ENCODE results near the gene NUDT22. TPM values are rescaled to one million over a fixed set of nuclear protein-coding genes. Genes with fewer than 3 reads are reported as not detected.

Gene NUDT22
- total and polyA plus RNA-seq, 2 donors (not counting 1 experiment from before 2014, with no cell fraction given) = 104 to 139 TPM

DNA sequence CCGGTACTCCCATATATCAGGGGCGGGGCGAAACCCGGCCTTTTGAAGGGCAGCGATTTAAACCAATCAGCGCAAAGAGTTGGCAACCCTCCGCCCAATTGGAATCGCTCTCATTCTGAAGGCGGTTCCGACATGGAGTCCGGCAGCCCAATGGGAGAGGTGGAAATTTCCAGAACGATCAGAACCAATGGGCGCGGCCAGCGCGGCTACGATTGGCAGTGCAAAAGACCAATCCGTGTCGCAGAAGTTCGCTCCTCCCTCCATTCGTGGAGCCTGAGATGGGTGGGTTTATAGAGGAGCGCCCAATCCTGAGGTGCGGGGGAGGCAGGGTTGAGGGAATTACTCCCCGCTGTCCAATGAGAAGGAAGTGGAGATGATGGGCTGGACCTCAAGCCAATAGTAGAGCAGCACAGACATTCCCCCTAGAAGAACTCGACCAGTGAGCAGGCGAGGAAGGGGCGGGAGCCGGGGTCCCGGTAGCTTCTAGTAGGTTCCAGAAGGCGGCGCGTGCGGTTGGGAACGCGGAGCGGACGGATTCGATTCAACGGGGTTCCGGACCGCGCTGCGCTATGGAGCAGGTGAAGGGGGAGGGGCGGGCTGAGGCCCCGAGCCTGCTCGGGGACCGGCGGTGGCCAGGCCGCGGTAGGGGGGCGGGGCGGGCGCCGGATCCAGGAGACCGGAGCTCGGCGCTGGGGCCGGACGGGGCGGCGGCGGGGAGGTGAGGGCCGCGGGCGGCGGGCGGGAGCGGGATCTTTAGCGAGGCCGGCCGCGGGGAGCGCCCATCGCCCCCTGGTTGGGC is 40.2 kb upstream of the NUDT22 start, which contains the start of gene STIP1:
Gene STIP1, plus strand, starts transcription at position 479 of the 799 bp plus-strand sequence. Its CDS starts 91 bp downstream, at position 570.
- H3K27me3 Mint-ChIP-seq = no peaks in the 10 kb centered on the region
- H3K27ac Mint-ChIP-seq = peak within 1 kb of the TSS; percentile 94
- Histone ChIP-seq H3K4me2 (replicated peaks; ENCODE audit: low read depth, low read length, poor library complexity, severe bottlenecking) (peak within 1 kb of the TSS; percentile 100), H3K9ac (ENCODE audit: low read length) (peak within 1 kb of the TSS; percentile 98), H3K4me1 (ENCODE audit: control insufficient read depth in 2 of 2, insufficient read depth in 2 of 2, low read length in 2 of 2) (peaks cover 13 to 24% of the 10 kb centered on the region in 2 donors), H3K9me3 (ENCODE audit: control extremely low read depth in 1 of 3, control insufficient read depth in 2 of 3, insufficient read depth in 1 of 3, low read length in 2 of 3) (no peaks in the 10 kb centered on the region), H2AFZ (ENCODE audit: insufficient read depth, low read depth, low read length, poor library complexity, severe bottlenecking) (peak within 1 kb of the TSS; percentile 98), H4K20me1 (ENCODE audit: control insufficient read depth, insufficient read depth, low read length, poor library complexity, severe bottlenecking) (peaks cover 7% of the 10 kb centered on the region), H3K27ac (ENCODE audit: low read length in 2 of 2) (peak within 1 kb of the TSS; percentile 59 to 86), H3K79me2 (ENCODE audit: control insufficient read depth, insufficient read depth, low read length) (peaks cover 18% of the 10 kb centered on the region), H3K4me3 (ENCODE audit: control extremely low read depth in 1 of 5, extremely low read depth in 1 of 5, insufficient read depth in 1 of 5, low read depth in 2 of 5, low read length in 4 of 5) (peak within 1 kb of the TSS; percentile 16 to 95 (median 83)), H3K27me3 (replicated peaks in 1 of 4; ENCODE audit: control extremely low read depth in 1 of 4, control insufficient read depth in 3 of 4, insufficient read depth in 4 of 4, low read length in 3 of 4) (no peaks in the 10 kb centered on the region), H3K36me3 (replicated peaks in 1 of 2; ENCODE audit: control extremely low read depth in 1 of 2, control insufficient read depth in 1 of 2, extremely low read depth in 1 of 2, insufficient read depth in 2 of 2, low read length in 1 of 2) (peaks cover 0 to 3% of the 10 kb centered on the region in 2 experiments)
- CTCF ChIA-PET = interaction anchor here (0.6 to 6.1 kb wide), 12 partner anchors 9 to 263 kb away, joined by 3 to 53 read pairs (median 6); partner anchors contain the start of genes CATSPERZ, FERMT3, NUDT22 and PLCB3
- peak; percentile 37 for TF ChIP-seq CTCF (IDR thresholded peaks at IDR 0.05)
- TF ChIP-seq EZH2 (IDR thresholded peaks at IDR 0.05; ENCODE audit: borderline replicate concordance, insufficient read depth, low read depth, low read length, poor library complexity, severe bottlenecking) = no peak
- POLR2A ChIA-PET = interaction anchor here (0.6 to 1.9 kb wide), 14 partner anchors 10 to 1305 kb away, joined by 3 to 10 read pairs (median 4); partner anchors contain the start of genes FERMT3, FKBP2, NAA40 and PRDX5
- no peaks in the 10 kb centered on the region for H3K9me3 Mint-ChIP-seq (ENCODE audit: insufficient read depth)
- WGBS (ENCODE audit: insufficient coverage) = under 1% methylated on average over 73 of the region's 74 CpGs
- intact Hi-C loops (cut with micrococcal nuclease) = loop anchor here (1.0 to 2.0 kb wide), 11 partner anchors 19 to 348 kb away; partner anchors contain the start of genes CCDC88B, DNAJC4, ESRRA and FERMT3
- H3K4me1 Mint-ChIP-seq = peaks cover 41% of the 10 kb centered on the region
- no peak within 1 kb of the TSS for H3K4me3 Mint-ChIP-seq
- ATAC-seq (ENCODE audit: low read depth) (peak; percentile 85), DNase-seq (peak; percentile 100)
